ENCODE measurements around the gene SPAG7. TPM values are rescaled to one million over a fixed set of nuclear protein-coding genes. Genes with fewer than 3 reads are reported as not detected.

The SPAG7 gene
- total RNA-seq, 2 experiments from 2014 or later = 62.7 to 62.9 TPM

- DNase-seq = peak; percentile 79
- Mint-ChIP-seq H3K36me3 (ENCODE audit: low read depth) (peaks cover 37% of the 10 kb centered on the region), H3K9me3 (peaks cover 2% of the 10 kb centered on the region), H3K27me3 (no peaks in the 10 kb centered on the region), H3K27ac (no peak overlapping the region), H3K4me1 (ENCODE audit: low read depth) (peaks cover 34% of the 10 kb centered on the region), H3K4me3 (no peak overlapping the region)
- CTCF ChIA-PET = interaction anchor here (0.9 to 3.6 kb wide), 4 partner anchors 11 to 93 kb away, joined by 4 to 30 read pairs (median 6); partner anchors contain the start of gene PFN1
- intact Hi-C loops (cut with micrococcal nuclease) = loop anchor here (1.0 kb wide), 1 partner anchor 22 kb away; no protein-coding TSS in a partner anchor
- TF ChIP-seq, protein P1, sequence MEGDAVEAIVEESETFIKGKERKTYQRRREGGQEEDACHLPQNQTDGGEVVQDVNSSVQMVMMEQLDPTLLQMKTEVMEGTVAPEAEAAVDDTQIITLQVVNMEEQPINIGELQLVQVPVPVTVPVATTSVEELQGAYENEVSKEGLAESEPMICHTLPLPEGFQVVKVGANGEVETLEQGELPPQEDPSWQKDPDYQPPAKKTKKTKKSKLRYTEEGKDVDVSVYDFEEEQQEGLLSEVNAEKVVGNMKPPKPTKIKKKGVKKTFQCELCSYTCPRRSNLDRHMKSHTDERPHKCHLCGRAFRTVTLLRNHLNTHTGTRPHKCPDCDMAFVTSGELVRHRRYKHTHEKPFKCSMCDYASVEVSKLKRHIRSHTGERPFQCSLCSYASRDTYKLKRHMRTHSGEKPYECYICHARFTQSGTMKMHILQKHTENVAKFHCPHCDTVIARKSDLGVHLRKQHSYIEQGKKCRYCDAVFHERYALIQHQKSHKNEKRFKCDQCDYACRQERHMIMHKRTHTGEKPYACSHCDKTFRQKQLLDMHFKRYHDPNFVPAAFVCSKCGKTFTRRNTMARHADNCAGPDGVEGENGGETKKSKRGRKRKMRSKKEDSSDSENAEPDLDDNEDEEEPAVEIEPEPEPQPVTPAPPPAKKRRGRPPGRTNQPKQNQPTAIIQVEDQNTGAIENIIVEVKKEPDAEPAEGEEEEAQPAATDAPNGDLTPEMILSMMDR (IDR thresholded peaks at IDR 0.05) = no peak
- peak; percentile 26 for ATAC-seq
- POLR2A ChIA-PET = interaction anchor here (0.6 to 15.1 kb wide), 17 partner anchors 8 to 304 kb away, joined by 3 to 627 read pairs (median 5); partner anchors contain the start of genes C17orf107, CAMTA2, ENO3 and PFN1
Measured at GRCh38 chr17:4969047-4969550, 1.5 kb upstream of the SPAG7 start.

GRCh38 chr17:4968486-4969046 lies 949 bp upstream of the SPAG7 start:
- peaks cover 35% of the 10 kb centered on the region for H3K36me3 Mint-ChIP-seq (ENCODE audit: low read depth)
- ChIA-PET POLR2A (interaction anchor here (0.6 to 15.1 kb wide), 17 partner anchors 9 to 304 kb away, joined by 3 to 627 read pairs (median 5); partner anchors contain the start of genes C17orf107, CAMTA2, ENO3 and PFN1), CTCF (interaction anchor here (0.9 to 3.6 kb wide), 3 partner anchors 12 to 93 kb away, joined by 4 to 30 read pairs (median 8); partner anchors contain the start of gene PFN1)
- H3K27me3 Mint-ChIP-seq = no peaks in the 10 kb centered on the region
- H3K9me3 Mint-ChIP-seq = peaks cover 2% of the 10 kb centered on the region
- TF ChIP-seq, protein P1 (IDR thresholded peaks at IDR 0.05) = no peak
- H3K4me1 Mint-ChIP-seq (ENCODE audit: low read depth) = peaks cover 34% of the 10 kb centered on the region
- no peak overlapping the region for H3K4me3 Mint-ChIP-seq
- ATAC-seq = no peak
- intact Hi-C loops (cut with micrococcal nuclease) = loop anchor here (1.0 kb wide), 1 partner anchor 21 kb away; no protein-coding TSS in a partner anchor
- no peak overlapping the region for H3K27ac Mint-ChIP-seq
- DNase-seq = peak; percentile 65

GRCh38 chr17:4966844-4967538 lies 626 bp downstream of the SPAG7 start:
- TF ChIP-seq, protein P1 (IDR thresholded peaks at IDR 0.05) = no peak
- Mint-ChIP-seq H3K9me3 (peaks cover 2% of the 10 kb centered on the region), H3K4me3 (no peak overlapping the region), H3K27ac (no peak overlapping the region), H3K36me3 (ENCODE audit: low read depth) (peaks cover 23% of the 10 kb centered on the region), H3K27me3 (no peaks in the 10 kb centered on the region), H3K4me1 (ENCODE audit: low read depth) (peaks cover 35% of the 10 kb centered on the region)
- ATAC-seq (peak; percentile 83), DNase-seq (peak; percentile 97)
- ChIA-PET CTCF (interaction anchor here (0.7 to 2.3 kb wide), 13 partner anchors 10 to 181 kb away, joined by 3 to 11 read pairs (median 5); partner anchors contain the start of genes CHRNE, ENO3, RNF167 and SLC25A11), POLR2A (interaction anchor here (1.0 to 15.1 kb wide), 14 partner anchors 8 to 791 kb away, joined by 3 to 627 read pairs (median 4); partner anchors contain the start of genes CAMTA2, ENO3, INCA1 and KIF1C)
- intact Hi-C loops (cut with micrococcal nuclease) = loop anchor here (2.0 kb wide), 1 partner anchor 22 kb away; no protein-coding TSS in a partner anchor

GRCh38 chr17:4965311-4965986 lies 2.2 kb downstream of the SPAG7 start:
- POLR2A ChIA-PET = interaction anchor here (0.6 to 15.1 kb wide), 7 partner anchors 9 to 56 kb away, joined by 3 to 627 read pairs (median 4); partner anchors contain the start of genes CAMTA2, ENO3, PFN1 and RNF167
- Mint-ChIP-seq H3K9me3 (peaks cover 2% of the 10 kb centered on the region), H3K4me3 (peak overlapping the region; percentile 56), H3K36me3 (ENCODE audit: low read depth) (peaks cover 12% of the 10 kb centered on the region), H3K27ac (peak overlapping the region; percentile 27), H3K4me1 (ENCODE audit: low read depth) (peaks cover 27% of the 10 kb centered on the region), H3K27me3 (no peaks in the 10 kb centered on the region)
- intact Hi-C loops (cut with micrococcal nuclease) = no loop called here
- ATAC-seq (no peak), DNase-seq (no peak)
- CTCF ChIA-PET = interaction anchor here (0.8 to 2.3 kb wide), 4 partner anchors 9 to 26 kb away, joined by 3 to 5 read pairs (median 4); partner anchors contain the start of gene SLC25A11
- TF ChIP-seq, protein P1 (IDR thresholded peaks at IDR 0.05) = no peak
